OCI-M2 (cell line): ENCODE data around the gene ZFP69.
"Not testable (repeated sequence)": the region's sequence is repeated elsewhere in the genome, so short reads cannot be mapped to it uniquely, and the experiment has no call there.

Experiments
- DNase-seq: peaks from one replicate; lab custom pipeline; 2025; ENCODE audit not compliant: unreplicated experiment; lab: John Stamatoyannopoulos, UW

The ZFP69 gene

DNA sequence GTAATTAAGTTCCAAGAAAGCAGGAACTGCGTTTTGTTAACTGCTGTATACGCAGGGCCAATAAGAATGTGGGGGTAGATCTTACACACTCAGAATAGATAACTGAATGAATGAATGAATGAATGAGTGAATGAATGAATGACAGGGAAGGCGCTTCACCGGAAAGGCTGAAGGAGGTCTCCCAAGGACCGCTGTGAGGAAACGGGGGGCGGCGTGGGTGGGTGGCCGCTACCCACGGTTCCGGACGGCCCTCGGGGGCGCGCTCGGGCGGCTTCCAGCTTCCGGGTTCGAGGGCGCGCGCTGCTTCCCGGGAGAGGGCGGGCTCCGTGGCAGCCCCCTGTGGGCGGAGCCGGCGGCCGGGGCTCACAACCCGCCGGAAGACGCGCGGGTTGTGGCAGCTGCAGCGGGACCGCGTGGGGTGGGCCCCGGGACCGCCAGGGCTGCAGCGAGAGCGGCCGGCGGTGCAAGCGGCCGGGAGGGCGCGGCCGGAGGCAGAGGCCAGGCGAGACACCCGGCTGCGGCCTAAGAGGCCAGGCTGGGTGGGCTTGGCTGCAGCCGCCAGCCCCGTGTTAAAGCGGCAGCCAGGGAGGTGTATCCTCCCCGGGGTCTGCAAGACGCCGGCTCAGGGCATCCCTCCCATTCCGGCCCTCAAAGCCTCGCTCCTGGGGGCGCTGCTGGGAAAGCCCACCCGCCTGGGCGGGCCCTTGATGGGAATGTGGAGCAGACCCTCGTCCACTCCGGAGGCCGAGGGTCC lies at the start of gene ZFP69:
Gene ZFP69 (plus strand): TSS at position 367 of the 754 bp plus-strand sequence. CDS start 2,072 bp downstream, outside the sequence.
- DNase-seq: no peak

DNA sequence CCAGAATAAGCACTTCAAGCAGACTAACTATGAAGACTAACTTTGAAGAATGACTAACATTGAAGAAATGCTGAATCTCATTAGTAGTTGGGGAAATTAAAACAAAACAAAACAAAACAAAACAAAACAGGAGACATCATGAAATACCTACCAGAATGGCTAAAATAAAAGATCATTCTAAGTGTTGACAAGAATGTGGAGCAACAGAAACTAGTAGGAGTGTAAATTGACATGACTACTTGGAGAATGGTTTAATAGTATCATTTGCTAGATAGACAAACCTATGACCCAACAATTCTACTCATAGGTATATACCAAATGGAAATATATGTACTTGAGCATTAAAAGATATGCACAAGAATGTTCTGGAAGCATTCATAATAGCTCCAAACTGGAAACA lies 45.7 kb upstream of the ZFP69 start:
- no peak for DNase-seq

DNA sequence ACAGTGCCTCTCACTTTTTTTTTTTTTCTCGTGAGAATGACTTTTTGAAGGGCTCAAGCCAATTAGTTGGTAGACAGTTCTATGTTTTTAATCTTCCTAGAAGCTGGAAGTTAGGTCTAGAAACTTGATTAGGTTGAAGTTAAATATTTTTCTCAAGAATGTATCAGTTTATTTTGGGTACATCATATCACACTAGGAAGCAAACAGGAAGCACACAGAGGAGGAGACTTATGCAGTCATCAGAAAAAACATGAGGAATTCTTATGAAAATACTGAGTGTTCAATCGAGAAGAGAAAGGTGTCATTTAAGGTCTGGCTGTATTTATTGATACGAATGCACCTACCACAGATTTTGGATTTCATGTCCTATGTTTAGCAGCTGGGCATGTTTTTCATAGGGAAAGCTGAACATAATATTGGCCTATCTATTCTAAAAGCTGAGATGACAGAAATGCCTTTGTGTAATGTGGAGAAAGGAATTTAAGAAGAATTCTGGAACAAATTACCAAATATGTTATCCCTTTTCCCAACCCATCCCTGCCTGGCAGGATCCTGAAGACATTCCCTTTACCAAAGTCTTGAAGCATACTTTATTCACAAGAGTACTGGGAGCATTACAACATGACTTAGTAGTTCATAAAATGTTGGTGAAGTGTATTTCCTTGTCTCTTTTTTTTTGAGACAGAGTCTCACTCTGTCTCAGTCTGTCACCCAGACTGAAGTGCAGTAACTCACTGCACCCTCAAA lies 44.3 kb upstream of the ZFP69 start:
- DNase-seq: no peak

DNA sequence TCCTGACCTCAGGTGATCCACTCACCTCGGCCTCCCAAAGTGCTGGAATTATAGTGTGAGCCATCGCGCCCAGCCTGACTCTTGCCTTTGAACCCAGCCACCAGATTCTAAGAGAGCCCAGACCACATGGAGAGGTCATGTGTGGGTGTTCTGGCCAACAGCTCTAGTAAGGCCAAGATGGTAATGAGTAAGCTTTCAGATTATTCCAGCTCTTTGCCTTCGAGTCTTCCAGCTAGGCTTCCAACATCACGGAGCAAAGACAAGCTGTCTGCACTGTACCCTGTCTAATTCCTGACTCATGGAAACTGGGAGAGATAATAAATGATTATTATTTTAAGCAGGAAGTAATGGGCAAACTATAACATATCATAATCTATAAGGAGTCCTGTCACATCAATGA lies 41.6 kb upstream of the ZFP69 start:
- no peak for DNase-seq

DNA sequence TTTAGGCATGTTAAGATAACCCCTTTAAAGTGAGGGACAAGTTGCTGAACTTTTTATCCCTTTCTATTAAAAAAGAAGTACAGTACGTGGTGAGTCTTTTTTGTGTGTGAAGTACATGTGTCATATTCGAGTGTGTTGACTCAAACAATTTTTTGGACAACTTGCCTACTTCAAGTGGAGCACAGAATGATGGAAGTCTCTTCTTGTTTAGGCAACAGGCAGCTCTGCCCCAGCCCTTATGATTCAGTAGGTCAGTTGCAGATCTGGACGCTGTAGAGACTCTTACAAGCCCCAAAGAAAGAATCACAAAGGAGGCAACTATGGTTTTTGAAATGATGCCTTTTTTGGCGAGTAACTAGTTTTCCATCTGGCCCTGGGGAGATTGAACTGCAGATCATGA lies 41.2 kb upstream of the ZFP69 start:
- no peak for DNase-seq

DNA sequence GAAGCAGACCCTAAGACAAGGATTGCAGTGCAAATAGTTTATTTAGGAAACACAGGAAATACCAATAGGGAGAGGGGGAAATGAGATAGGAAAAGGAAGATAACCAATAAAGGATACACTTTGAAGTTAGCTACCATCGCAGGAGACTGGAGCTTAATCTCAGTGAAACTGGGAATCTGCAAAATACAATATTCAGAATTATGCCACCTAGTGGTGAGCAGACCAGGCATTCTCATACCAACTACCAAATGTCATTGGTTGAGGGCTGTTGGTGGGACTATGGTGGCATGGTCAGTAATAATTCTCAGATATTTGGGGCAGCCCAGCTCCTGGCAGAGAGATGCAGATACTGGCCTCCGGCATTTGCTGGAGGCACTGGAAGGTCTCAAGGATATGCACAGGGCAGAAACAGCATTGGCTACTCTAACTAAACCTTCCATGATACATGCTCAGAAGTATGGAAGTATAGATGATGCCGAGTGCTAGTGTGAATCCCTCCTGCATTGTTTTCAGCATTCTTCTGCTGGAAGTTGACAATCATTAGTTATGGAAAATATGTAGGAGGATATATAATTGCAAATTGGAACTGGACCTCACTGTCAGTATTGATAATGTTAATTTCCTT lies 38.6 kb upstream of the ZFP69 start:
- no peak for DNase-seq

DNA sequence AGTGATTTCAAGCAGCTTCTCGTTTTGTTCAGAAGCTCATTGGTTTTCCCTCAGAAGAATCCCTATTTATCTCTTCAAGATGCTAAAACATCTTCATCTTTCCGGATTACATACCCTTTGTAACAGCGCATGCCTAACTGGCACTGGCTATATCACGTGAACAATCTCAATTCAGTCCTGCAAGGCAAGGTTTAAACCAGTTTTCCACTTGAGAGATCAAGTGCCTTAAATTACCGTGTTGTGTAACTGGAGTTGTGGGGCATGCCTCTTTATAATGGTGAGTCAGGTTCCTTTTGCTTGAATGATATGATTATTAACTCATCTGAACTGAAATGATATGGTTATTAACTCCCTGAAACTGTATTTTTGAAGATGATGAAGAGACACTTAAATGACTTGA lies 37.8 kb upstream of the ZFP69 start:
- no peak for DNase-seq

DNA sequence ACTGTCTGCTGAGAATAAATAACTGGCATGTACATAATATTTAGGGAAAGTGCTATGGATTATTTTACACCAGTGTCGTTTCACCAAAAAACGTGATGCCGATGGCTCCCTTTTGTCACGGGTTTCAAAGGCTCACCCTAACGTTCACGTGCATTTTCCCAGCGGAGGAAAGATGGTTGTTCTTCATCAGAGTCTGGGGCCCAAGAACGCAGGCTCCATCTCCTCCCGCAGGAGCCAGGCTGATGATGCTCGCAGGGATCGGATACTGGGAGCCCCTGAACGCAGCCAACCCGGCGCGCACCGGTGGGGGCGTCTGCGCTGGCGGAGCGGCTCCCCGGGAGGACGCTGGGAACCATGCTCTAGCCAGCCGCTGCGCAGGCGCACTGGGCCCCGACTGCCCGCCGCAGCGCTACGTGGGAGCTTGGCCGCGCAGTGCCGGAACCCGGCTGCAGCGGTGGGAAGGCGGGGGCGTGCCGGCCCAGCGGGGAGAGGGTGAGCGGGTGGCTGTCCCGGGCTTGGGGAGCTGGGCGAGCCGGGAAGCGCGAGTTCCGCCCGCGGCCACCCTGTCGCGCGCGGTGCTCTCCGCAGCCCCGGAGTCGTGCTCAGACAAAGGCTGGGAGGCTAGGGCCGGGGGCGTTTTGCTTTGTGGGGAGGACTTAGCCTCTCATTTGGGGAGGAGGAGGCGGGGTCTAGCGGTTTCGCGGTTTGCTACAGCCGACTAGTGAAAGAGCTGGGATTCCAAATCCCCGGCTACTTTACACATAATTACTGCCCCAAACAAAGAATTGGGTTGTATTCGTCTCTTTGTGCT lies 27.2 kb upstream of the ZFP69 start, which contains the start of gene ZFP69B:
Gene ZFP69B (plus strand): TSS at position 793 of the 811 bp plus-strand sequence. CDS start 486 bp downstream, outside the sequence.
- DNase-seq: peak; percentile 54

DNA sequence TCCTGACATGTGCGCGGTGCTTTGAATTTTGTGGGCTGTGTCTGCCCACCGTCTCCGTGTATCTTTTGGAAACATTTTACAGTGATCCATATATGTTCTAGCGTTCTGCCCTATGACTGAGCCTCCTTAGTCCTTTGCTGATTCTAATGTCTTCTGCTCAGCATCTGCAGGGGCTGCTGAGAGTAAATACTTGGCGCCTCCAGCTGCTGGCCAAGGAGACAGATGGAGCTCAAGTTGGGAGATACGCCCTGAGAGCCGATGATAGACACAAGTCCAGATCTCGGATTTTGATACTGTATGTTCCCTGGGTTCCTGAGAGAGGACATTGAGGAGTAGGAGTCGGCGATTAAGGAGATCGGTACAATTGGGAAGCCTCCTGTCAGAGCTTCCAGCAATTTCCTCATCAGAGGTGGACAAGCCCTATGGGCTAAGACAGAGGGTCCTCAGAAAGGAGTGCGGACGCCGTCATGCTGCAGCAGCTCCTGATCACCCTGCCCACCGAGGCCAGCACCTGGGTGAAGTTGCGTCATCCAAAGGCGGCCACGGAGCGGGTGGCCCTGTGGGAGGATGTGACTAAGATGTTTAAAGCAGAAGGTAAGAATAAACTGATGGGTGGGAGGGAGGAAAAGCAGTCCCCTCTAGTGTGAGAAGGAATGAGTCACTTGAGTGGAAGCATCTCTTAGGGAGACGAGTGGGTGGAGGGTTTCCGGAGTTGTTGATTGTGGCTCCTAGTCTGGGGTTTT lies 26.4 kb upstream of the ZFP69 start:
- no peak for DNase-seq

DNA sequence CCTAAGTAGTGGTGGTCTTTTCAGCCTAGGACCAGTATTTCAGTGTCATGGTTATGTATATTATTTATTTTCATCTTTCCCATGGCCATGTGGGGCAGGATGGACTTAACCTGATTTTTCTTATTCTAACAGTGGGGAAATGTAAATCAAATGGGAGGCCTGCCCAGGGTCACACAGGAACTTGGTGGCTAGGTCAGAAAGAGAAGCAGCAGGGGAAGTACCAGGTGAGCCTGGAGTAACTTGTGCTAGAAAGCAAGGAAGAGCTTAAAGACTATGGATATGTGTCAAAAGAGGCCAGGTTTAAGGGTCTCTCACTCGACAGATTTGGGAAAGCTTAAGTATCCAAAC lies 25.9 kb upstream of the ZFP69 start:
- DNase-seq: no peak

DNA sequence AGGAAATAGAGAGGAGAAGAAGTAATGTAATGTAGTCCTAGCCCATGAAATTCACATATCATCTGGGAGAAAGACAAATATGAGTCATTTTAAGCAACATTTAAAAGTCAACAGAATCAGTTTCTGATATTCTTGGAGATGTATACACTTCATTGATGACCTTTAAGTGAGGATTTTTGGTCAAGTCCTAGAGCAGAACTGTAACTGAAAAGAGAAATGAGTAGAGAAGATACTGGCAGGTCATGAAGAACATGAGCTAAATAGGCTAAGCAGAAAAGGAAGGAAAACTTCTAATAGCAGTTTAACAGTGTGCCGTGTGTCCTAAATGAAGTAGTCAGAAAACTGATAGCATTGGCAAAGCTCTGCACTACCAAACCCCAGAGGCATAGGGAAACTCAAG lies 22.2 kb upstream of the ZFP69 start:
- no peak for DNase-seq

DNA sequence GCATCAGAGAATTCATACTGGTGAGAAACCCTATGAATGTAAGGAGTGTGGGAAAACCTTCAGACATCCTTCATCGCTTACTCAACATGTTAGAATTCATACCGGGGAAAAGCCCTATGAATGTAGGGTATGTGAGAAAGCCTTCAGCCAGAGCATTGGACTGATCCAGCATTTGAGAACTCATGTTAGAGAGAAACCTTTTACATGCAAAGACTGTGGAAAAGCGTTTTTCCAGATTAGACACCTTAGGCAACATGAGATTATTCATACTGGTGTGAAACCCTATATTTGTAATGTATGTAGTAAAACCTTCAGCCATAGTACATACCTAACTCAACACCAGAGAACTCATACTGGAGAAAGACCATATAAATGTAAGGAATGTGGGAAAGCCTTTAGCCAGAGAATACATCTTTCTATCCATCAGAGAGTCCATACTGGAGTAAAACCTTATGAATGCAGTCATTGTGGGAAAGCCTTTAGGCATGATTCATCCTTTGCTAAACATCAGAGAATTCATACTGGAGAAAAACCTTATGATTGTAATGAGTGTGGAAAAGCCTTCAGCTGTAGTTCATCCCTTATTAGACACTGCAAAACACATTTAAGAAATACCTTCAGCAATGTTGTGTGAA lies 14.0 kb upstream of the ZFP69 start:
- DNase-seq: no peak

DNA sequence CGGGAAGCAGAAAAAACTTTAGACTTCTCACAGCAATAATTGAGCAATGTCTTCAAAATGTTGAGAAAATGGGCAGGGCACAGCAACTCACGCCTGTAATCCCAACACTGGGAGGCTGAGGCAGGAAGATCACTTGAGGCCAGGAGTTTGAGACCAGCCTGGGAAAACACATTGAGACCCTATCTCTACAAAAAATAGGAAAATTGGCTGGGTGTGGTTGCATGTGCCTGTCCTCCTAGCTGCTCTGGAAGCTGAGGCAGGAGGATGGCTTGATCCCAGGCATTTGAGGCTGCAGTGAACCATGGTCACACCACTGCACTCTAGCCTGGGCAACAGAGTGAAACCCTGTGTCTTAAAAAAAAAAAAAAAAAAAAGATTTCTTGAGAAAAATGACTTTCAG lies 7.8 kb upstream of the ZFP69 start:
- DNase-seq: no peak

DNA sequence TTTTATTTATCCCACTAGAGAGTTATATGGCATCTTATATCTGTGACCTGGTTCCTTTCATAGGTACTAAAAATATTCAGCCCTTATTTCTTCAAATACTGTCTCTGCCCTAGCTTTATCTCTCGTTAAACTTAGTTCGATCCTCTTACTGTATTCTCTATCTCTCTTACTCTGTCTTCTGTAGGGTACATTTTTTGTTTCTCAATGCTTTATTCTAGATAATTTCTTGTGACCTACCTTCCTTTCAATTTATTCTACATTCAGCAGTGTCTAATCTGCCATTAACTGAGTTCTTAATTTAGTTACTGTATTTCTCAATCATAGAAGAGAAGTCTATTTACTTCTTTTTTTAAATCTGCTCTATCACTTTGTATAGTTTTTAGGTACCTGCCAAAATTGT lies 1.8 kb upstream of the ZFP69 start:
- DNase-seq: no peak

DNA sequence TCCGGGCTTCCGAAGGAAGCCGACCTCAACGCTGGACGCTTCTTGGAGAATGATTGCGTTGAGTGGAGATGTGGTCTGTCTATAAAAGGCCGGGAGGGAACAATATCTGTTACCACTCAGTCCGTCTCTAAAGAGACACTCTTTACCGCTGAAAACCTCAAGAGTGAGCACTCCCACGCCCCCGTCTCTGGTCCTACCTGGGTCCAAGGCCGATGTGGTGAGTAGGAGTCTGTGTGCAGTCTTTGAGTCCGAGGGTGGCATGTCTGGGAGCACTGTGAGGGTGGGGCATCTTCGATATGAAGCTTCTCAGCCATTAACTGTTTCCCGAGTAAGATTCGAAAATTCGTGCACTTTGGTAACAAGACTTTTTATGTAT lies 576 bp downstream of the ZFP69 start:
- DNase-seq: no peak

DNA sequence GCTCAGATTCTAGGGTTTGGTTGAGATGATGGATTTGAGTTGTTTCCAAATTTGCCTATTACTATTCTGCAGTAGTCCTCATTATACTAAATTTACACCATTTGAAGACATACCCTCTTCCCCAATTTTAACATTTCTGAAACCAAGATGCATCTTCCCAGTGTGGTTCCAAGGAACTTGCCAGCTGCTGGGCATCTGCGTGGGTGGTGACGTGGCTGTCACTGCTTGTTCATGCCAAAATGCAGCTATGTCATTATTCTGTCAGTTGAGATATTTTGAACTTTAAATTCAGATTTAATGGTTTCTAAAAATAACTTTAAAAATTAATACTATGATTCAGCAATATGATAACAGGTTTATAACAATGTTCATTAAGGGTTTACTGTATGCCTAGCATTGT lies 1.2 kb downstream of the ZFP69 start:
- DNase-seq: no peak

DNA sequence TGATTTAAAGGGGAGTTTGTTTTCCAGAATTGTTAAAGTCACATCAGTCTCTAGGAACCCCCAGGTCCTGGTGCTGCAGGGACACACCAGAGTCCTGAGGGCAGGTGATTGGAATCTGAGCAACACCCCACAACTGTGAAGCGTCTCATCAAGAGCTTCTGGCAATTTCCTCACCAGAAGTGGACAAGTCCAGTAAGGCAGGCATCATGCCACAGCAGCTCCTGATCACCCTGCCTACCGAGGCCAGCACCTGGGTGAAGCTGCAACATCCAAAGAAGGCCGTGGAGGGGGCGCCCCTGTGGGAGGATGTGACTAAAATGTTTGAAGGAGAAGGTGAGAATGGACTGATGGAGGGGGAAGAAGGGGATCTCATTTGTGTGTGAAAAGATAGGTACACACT lies 2.1 kb downstream of the ZFP69 start:
- DNase-seq: no peak

DNA sequence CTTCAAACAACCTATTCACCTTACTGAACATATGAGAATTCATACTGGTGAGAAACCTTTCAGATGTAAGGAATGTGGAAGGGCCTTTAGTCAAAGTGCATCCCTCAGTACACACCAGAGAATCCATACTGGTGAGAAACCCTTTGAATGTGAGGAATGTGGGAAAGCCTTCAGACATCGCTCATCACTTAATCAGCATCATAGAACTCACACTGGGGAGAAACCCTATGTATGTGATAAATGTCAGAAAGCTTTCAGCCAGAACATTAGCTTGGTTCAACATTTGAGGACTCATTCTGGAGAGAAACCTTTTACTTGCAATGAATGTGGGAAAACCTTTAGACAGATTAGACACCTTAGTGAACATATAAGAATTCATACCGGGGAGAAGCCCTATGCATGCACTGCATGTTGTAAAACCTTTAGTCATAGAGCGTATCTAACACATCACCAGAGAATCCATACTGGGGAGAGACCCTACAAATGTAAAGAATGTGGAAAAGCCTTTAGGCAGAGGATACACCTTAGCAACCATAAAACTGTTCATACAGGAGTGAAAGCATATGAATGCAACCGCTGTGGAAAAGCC lies 18.3 kb downstream of the ZFP69 start:
- DNase-seq: no peak

DNA sequence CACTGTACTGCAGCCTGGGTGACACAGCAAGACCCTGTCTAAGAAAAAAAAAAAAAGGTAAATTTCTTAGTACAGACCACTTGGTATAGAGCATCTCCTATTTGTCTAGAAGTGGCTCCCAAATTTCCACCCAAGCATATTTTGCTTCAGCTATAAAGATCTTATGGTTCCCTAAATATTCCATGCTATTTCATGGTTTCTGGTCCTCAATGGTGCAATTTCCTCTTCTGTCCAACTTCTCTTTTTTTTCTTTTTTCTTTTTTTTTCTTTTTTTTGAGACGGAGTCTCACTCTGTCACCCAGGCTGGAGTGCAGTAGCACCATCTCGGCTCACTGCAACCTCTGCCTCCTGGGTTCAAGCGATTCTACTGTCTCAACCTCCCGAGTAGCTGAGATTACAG lies 25.6 kb downstream of the ZFP69 start:
- DNase-seq: not testable (repeated sequence)

DNA sequence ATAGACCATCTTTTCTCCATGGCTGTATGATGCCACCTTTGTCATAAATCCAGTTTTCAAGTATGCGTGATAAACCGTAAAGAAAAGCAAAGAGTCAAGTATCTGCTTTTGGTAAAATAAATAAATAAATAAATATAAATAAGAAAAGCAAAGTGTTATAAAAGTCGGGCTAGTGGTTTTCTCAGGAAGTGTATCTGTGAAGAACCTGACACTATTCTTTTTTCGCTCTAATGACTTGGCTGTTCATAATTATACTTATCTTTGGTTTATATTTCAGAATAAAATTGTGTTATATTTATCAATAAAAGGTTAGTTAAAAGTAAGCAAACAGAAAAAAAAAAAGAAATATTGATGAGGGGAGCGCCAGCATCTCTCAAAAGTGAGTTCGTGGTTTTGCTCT lies 30.9 kb downstream of the ZFP69 start:
- no peak for DNase-seq
